MM.1S (cell line): ENCODE results near the gene MEAF6.

Source experiments
- CTCF ChIP-seq: fragments of 300-600 bp; sonication (generic); IDR thresholded peaks from 2 replicates; pipeline ENCODE4 v1.5.1; 2016; ENCODE audit warnings: antibody characterized with exemption, low read length, mixed read lengths
- EZH2 ChIP-seq: fragments of 300-600 bp; sonication (generic); optimal IDR thresholded peaks from 2 replicates; pipeline ENCODE3; 2017; ENCODE audit warnings: low read depth, mild to moderate bottlenecking, antibody characterized with exemption, low read length, mixed read lengths

- TF ChIP-seq CTCF, result no peak
- no peak for TF ChIP-seq EZH2
Observed at GRCh38 chr1:37515185-37516034, 844 bp upstream of the MEAF6 start.
